Measurements from ENCODE around the gene CCDC183.
"Not testable (repeated sequence)": the region's sequence is repeated elsewhere in the genome, so short reads cannot be mapped to it uniquely, and the experiment has no call there.

CCDC183 gene

GRCh38 chr9:136760834-136761544 is 35.1 kb upstream of the CCDC183 start:
- FAIRE-seq: not testable (repeated sequence)

GRCh38 chr9:136761545-136761981 is 34.6 kb upstream of the CCDC183 start:
- FAIRE-seq: no peak

GRCh38 chr9:136762221-136762691 is 33.9 kb upstream of the CCDC183 start:
- no peak for FAIRE-seq

- no peak for FAIRE-seq
Measured at GRCh38 chr9:136762915-136763648, 33.1 kb upstream of the CCDC183 start.

GRCh38 chr9:136763649-136764035 is 32.5 kb upstream of the CCDC183 start:
- no peak for FAIRE-seq

GRCh38 chr9:136764301-136764891 is 31.7 kb upstream of the CCDC183 start, which contains the start of gene LCN15:
Gene LCN15, minus strand, starts transcription at chr9:136764518. Its CDS starts 30 bp downstream, at chr9:136764488.
- FAIRE-seq: no peak

GRCh38 chr9:136765041-136765440 is 31.1 kb upstream of the CCDC183 start:
- no peak for FAIRE-seq

- FAIRE-seq: not testable (repeated sequence)
Measured at GRCh38 chr9:136765745-136766409, 30.3 kb upstream of the CCDC183 start.

GRCh38 chr9:136766410-136767120 is 29.6 kb upstream of the CCDC183 start:
- FAIRE-seq: peak; percentile 51

GRCh38 chr9:136769710-136770191 is 26.4 kb upstream of the CCDC183 start:
- no peak for FAIRE-seq

- FAIRE-seq: no peak
Measured at GRCh38 chr9:136771907-136772415, 24.2 kb upstream of the CCDC183 start.

GRCh38 chr9:136773386-136774044 is 22.6 kb upstream of the CCDC183 start:
- FAIRE-seq: no peak

GRCh38 chr9:136774416-136775045 is 21.6 kb upstream of the CCDC183 start:
- FAIRE-seq: no peak

- FAIRE-seq: no peak
Measured at GRCh38 chr9:136775191-136775590, 20.9 kb upstream of the CCDC183 start.

- FAIRE-seq: no peak
Measured at GRCh38 chr9:136776947-136777346, 19.2 kb upstream of the CCDC183 start.

- no peak for FAIRE-seq
Measured at GRCh38 chr9:136777359-136777758, 18.8 kb upstream of the CCDC183 start.

- FAIRE-seq: no peak
Measured at GRCh38 chr9:136779808-136780207, 16.3 kb upstream of the CCDC183 start.

GRCh38 chr9:136782452-136782851 is 13.7 kb upstream of the CCDC183 start:
- no peak for FAIRE-seq

GRCh38 chr9:136784249-136784996 is 11.7 kb upstream of the CCDC183 start:
- FAIRE-seq: no peak

GRCh38 chr9:136784997-136785361 is 11.2 kb upstream of the CCDC183 start:
- FAIRE-seq: no peak

Data from islet of Langerhans (tissue), 1 donor.